Activated T-cell treated with anti-CD3 and anti-CD28 coated beads for 4 hours (primary cell): Measurements from ENCODE around the gene SLC17A7.
"Not testable (repeated sequence)": the region's sequence is repeated elsewhere in the genome, so short reads cannot be mapped to it uniquely, and the experiment has no call there.

Experiments used
- DNase-seq: peaks from one replicate; pipeline ENCODE4 v3.0.0-alpha.2; 2020

Gene SLC17A7

DNA sequence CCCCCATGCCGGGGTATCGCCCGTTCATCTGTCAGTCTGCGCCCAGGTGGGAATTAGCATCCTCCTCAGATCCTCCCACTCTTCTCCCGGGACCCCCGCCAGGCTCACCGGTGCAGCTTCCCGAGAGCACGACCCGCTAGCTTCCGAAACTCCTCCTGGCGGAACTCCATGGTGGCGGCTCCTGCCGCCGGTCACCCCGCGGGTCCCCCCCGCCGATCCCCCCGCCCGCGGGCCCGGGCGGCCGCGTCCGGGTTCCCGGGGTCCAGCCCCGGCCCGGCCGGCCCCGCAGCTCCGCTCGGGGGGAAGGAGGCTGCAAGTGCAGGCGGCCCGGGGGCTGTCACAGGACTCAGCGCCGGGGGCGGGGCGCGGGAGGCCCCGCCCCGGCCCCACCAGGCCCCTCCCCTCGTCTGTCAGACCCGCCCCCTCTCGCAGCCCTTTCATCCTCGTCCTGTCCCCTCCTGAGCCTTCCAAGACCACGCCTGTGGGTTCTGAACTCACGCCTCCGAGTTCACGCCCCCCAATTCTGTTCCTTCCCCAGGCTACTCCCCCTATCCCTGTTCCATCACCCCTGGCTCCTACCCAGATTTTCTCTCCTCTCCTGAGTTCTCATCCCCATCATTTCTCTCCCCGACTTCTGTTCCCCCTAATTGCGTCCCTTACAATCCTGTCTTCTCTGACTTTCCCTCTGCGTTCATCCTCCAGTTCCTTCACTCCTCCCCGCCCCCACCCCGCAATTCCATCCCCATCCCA is at the start of gene SLC17A7:
TSS of gene SLC17A7 (minus strand) at position 318 of the 750 bp plus-strand sequence. CDS start at position 170, 148 bp downstream.
- DNase-seq, result no peak

DNA sequence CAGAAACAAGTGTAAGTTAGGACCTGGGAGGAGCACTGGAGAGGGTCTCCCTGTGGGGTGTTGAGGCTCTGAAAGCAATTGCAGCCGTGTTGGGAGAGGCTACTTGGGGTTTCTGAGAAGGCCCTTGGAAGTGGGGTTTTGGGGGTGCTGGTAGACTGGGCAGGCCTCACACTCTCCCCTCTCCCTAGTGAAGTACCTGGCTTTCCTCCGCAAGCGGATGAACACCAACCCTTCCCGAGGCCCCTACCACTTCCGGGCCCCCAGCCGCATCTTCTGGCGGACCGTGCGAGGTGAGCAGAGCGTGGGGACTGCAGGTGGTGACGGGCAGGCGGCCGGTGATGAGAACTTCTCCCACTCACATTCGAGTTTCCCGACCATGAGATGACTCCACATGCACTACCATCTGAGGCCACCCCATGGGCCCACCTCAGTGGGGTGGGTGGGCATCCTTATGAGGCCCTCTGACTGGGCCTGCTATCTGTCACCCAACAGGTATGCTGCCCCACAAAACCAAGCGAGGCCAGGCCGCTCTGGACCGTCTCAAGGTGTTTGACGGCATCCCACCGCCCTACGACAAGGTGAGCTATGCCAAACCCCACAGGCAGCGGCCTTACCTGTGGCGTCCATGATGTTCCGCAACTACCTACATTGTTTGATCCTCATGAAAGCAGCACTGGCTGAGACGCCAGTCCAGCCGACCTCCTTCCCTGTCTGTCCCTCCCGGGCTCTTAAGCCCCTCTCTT is 49.1 kb upstream of the SLC17A7 start:
- no peak for DNase-seq

DNA sequence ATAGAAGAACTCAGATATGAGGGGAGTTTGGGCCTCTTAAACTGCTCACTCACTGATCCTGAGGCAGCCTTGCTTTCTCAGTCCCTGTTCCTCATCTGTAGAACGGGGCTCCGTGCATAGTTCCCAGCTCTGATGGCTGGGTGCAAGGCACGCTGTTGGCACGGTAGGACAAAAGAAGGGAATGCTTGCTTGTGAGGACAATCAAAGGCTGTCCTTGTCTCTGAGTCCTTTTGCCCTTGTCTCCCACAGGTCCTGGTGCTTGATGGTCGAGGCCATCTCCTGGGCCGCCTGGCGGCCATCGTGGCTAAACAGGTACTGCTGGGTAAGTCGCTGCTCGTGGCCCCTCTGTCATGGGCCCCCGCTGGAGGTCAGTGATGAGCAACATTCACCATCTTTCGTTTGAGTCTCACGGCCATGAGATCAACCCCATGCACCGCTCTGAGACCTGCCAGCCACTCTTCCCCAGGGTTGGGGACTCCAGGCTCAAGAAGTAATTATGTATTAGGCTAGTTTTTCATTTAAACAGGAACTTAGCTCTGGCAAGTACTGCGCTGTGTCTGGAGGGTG is 48.4 kb upstream of the SLC17A7 start:
- DNase-seq, result no peak

GRCh38 chr19:49488863-49489537 is 47.7 kb upstream of the SLC17A7 start:
- no peak for DNase-seq

DNA sequence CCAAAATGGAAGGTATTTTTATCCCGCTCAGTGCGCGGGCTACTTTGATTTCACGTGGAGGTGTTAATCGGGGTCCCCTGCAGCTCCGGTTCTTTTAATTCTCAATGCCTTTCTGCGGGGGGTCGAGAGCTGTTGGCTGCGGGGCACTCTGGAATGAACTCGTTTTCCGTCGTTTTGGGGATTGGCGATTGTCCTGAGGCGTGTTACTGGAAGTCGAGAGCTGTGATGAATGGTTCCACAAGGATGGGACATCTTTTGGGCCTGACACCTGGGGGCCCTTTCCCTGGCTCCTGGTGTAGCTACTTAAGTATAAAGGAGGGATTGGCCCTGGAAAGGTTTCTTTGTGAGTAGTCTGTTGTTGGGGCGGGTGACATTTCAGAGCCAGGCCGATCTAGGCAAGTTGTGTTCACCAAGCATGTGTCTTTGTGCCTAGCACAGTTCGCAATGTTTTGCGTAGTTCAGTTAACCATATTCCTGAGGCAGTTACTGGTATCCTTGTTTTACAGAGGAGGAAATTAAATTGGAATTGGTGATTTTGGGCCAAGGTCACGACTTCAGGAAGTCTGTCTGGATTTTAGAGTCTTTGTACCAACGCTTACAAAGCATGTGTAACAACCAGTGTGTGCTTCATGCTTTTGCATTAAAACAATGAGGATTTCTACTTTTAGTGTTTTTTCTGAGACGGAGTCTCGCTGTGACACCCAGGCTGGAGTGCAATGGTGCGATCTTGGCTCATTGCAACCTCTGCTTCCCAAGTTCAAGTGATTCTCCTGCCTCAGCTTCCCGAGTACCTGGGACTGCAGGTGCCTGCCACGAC is 46.9 kb upstream of the SLC17A7 start:
- no peak for DNase-seq

GRCh38 chr19:49487277-49488045 is 46.1 kb upstream of the SLC17A7 start, which contains the start of gene RPL13A:
RPL13A (plus strand) TSS chr19:49487608; CDS start chr19:49487630, 22 bp downstream.
- DNase-seq, result peak; percentile 99

GRCh38 chr19:49486710-49487276 is 45.5 kb upstream of the SLC17A7 start:
- no peak for DNase-seq

- DNase-seq, result no peak
Observed at GRCh38 chr19:49486232-49486631, 44.9 kb upstream of the SLC17A7 start.

- DNase-seq, result no peak
Observed at GRCh38 chr19:49481020-49481683, 39.8 kb upstream of the SLC17A7 start.

GRCh38 chr19:49479975-49480628 is 38.8 kb upstream of the SLC17A7 start:
- DNase-seq, result no peak

GRCh38 chr19:49475995-49476880 is 34.9 kb upstream of the SLC17A7 start:
- DNase-seq, result no peak

DNA sequence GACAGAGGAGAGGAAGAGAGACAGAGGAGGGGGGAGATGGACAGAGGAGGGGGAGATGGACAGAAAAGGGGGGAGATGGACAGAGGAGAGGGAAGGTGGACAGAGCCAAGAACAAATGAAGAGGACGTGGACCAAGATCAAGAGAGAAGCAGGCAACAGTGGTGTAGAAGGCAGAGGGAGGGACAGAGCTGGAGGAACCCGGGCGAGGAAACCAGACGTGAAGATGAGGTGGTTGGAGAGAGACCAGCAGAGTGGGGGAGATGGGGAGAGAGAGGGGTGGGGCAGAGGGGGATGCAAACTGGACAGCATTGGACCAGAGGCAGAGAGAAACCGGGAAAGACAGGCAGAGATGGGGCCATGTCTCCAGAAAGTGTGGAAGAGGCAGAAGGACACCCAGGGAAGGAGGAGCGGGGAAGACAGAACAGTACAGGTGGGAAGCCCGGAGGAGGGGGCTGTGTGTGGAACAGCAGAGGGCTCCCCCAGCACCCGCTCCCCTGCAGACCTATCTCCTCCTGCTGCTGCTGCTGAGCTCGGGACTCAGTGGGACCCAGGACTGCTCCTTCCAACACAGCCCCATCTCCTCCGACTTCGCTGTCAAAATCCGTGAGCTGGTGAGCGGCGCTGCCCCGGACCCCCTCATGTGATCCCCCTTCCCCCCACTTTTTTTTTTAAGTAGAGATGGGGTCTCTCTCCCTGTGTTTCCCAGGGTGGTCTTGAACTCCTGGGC is 34.0 kb upstream of the SLC17A7 start:
- DNase-seq, result no peak

- DNase-seq, result no peak
Observed at GRCh38 chr19:49474542-49474924, 33.2 kb upstream of the SLC17A7 start.

- DNase-seq, result peak; percentile 81
Observed at GRCh38 chr19:49473868-49474541, 32.7 kb upstream of the SLC17A7 start, which contains the start of gene FLT3LG. FLT3LG (plus strand) TSS chr19:49474215; CDS start chr19:49474640, 425 bp downstream.

DNA sequence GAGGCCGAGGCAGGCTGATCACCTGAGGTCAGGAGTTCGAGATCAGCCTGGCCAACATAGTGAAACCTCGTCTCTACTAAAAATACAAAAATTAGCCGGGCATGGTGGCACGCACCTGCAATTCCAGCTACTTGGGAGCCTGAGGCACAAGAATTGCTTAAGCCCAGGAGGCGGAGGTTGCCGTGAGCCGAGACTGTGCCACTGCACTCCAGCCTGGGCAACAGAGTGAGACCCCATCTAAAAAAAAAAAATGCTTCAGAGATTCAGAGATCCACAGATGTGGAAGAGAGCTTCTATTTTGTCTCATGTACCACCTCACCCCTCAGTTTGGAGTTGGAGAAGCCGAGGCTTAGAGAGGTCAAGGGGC is 32.2 kb upstream of the SLC17A7 start:
- not testable (repeated sequence) for DNase-seq

DNA sequence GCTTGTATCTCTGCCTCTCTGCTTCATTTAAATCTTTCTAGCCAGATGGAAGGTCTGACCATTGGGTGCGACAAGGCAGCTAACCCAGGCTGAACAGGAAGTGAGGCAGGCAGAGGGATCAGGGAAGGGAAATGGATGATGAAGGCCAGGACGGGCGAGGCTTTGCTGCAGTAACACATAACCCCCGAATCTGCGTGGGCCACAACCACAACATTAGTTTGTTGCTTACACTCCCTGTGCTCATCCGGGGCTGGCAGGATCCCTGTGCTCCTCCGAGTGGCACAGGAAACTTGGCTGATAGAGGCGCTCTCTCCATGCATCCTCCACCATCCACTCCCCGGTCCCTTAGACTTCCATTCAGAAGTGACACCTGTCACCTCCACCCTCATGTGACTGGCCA is 31.6 kb upstream of the SLC17A7 start:
- DNase-seq, result no peak

DNA sequence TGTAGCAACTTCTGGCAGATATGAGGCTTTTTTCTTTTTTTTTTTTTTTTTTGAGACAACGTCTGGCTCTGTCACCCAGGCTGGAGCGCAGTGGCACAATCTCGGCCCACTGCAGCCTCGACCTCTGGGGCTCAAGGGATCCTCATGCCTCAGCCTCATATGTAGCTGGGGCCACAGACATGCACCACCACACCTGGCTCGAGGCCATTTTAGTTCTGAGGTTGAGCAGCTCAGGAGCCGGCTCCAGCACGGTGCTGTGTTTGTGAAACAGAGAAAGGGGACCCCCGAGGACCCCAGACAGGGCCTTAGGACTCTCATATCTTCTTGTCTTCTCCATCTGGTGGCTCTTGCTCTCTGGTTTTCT is 29.3 kb upstream of the SLC17A7 start:
- no peak for DNase-seq
